MCF 10A (cell line): ENCODE results near the gene DHX36. TPM values are rescaled to one million over a fixed set of nuclear protein-coding genes. Genes with fewer than 3 reads are reported as not detected.

Experiments used
- BruUV-seq: library from RNA; stranded (reverse); fragments of 400-500 nt; replicated peaks from 2 replicates; lab custom pipeline; 2021; lab: Mats Ljungman, UMichigan
- CTCF ChIA-PET: fragments of 300-600 bp; sonication (Branson Sonifier 250); formaldehyde crosslinking; extraction: SDS; loops from one replicate; lab custom pipeline; 2021; ENCODE audit warnings: antibody characterized with exemption, inconsistent platforms; lab: Yijun Ruan, JAX
- POLR2A ChIA-PET: fragments of 300-600, 350-650 bp; sonication (Branson Sonifier 250); formaldehyde crosslinking; extraction: SDS; loops from one replicate; lab custom pipeline; 2020; ENCODE audit warnings: antibody characterized with exemption, inconsistent platforms; lab: Yijun Ruan, JAX
- DNase-seq: peaks from one replicate; pipeline ENCODE4 v3.0.0-alpha.2; 2018; ENCODE audit not compliant: unreplicated experiment
- H3K27ac Mint-ChIP-seq: one replicate; pipeline ENCODE4 v1.8.0; 2022; ENCODE audit warnings: mild to moderate bottlenecking, low read depth, mixed read lengths; ENCODE audit not compliant: unreplicated experiment
- H3K27me3 Mint-ChIP-seq: one replicate; pipeline ENCODE4 v1.8.0; 2022; ENCODE audit warnings: mixed read lengths; ENCODE audit not compliant: insufficient read depth, unreplicated experiment
- H3K36me3 Mint-ChIP-seq: one replicate; pipeline ENCODE4 v1.8.0; 2022; ENCODE audit warnings: mild to moderate bottlenecking, moderate library complexity, mixed read lengths; ENCODE audit not compliant: insufficient read depth, unreplicated experiment
- H3K4me1 Mint-ChIP-seq: one replicate; pipeline ENCODE4 v1.8.0; 2022; ENCODE audit warnings: mixed read lengths; ENCODE audit not compliant: insufficient read depth, unreplicated experiment
- H3K4me3 Mint-ChIP-seq: one replicate; pipeline ENCODE4 v1.8.0; 2022; ENCODE audit warnings: mild to moderate bottlenecking, moderate library complexity, mixed read lengths; ENCODE audit not compliant: unreplicated experiment
- H3K9me3 Mint-ChIP-seq: one replicate; pipeline ENCODE4 v1.8.0; 2022; ENCODE audit warnings: mixed read lengths; ENCODE audit not compliant: unreplicated experiment
- intact Hi-C: fragments of 100-400 bp; cut with micrococcal nuclease; formaldehyde crosslinking; loops from 2 replicates; pipeline ENCODE4 v1.14.1; 2022
- total RNA-seq: library from RNA; stranded (reverse); gene quantifications from 2 replicates; pipeline ENCODE4 v1.2.3, GENCODE V29; 2022
- TF ChIP-seq, protein P1 (sequence below): fragments of 200-600 bp; IDR thresholded peaks from one replicate; pipeline ENCODE4 v1.8.0; 2022; ENCODE audit warnings: antibody characterized with exemption, mild to moderate bottlenecking; ENCODE audit not compliant: unreplicated experiment

The DHX36 gene
- total RNA-seq, 1 experiment from 2014 or later, result 108 TPM

- intact Hi-C loops, result no loop called here
- DNase-seq, result no peak
- H3K27ac Mint-ChIP-seq, result no peak overlapping the region
- peaks cover 67% of the 10 kb centered on the region for H3K36me3 Mint-ChIP-seq
- no peaks in the 10 kb centered on the region for H3K27me3 Mint-ChIP-seq
- no peaks in the 10 kb centered on the region for H3K4me1 Mint-ChIP-seq
- no TSS peak for BruUV-seq
- ChIA-PET CTCF (interaction anchor here (0.6 to 5.6 kb wide), 12 partner anchors 9 to 1089 kb away, joined by 3 to 75 read pairs (median 6); no protein-coding TSS in a partner anchor), POLR2A (interaction anchor here (1.3 kb wide), 1 partner anchor 141 kb away, joined by 3 read pairs; no protein-coding TSS in a partner anchor)
- H3K9me3 Mint-ChIP-seq, result no peaks in the 10 kb centered on the region
- H3K4me3 Mint-ChIP-seq, result no peak overlapping the region
- TF ChIP-seq, protein P1, sequence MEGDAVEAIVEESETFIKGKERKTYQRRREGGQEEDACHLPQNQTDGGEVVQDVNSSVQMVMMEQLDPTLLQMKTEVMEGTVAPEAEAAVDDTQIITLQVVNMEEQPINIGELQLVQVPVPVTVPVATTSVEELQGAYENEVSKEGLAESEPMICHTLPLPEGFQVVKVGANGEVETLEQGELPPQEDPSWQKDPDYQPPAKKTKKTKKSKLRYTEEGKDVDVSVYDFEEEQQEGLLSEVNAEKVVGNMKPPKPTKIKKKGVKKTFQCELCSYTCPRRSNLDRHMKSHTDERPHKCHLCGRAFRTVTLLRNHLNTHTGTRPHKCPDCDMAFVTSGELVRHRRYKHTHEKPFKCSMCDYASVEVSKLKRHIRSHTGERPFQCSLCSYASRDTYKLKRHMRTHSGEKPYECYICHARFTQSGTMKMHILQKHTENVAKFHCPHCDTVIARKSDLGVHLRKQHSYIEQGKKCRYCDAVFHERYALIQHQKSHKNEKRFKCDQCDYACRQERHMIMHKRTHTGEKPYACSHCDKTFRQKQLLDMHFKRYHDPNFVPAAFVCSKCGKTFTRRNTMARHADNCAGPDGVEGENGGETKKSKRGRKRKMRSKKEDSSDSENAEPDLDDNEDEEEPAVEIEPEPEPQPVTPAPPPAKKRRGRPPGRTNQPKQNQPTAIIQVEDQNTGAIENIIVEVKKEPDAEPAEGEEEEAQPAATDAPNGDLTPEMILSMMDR, result no peak
Observed at GRCh38 chr3:154254527-154254926, 69.8 kb downstream of the DHX36 start.

DNA sequence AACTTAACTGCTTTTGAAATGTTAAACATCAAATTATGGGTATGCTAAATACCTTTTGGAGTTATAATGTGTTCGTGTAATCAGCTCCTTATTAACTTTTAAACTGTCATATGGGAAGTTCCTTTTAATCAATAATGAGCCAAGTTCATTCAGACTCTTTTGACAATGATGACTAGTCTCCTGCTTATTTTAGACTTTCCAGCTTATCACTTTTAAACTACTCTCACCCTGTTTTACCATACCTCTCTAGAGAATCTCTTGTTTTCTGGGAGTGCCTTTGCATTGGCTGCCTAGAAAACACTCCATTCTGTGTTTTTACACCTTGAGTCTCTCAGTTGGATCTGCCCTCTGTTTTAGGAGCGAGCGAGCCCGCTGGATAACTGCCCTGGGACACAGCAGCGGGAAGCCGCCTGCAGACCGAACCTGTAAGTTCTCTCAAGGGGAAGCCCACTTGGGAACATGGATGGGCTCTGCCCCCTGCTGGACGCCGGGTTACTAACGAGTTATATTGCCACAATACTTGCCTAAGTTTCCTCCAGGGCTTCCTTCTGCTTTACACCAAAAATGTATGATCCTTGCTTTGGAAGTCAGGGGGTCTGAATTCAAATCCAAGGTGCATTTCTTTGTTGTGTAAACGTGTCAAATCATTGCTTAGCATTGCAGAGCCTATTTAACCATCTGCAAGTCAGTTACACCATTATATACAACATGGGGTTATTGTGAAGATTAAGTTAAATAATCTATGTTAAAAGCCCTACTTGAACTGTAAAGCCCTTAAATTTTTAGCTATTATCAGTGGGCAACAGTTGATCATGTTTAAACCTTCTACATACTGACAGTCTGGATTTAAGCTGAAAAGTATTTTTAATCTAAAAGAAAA, 71.3 kb downstream of the DHX36 start:
- Mint-ChIP-seq H3K36me3 (peaks cover 55% of the 10 kb centered on the region), H3K4me3 (no peak overlapping the region), H3K9me3 (no peaks in the 10 kb centered on the region), H3K4me1 (no peaks in the 10 kb centered on the region), H3K27me3 (no peaks in the 10 kb centered on the region), H3K27ac (no peak overlapping the region)
- CTCF ChIA-PET, result interaction anchor here (0.6 to 5.6 kb wide), 55 partner anchors 9 to 1585 kb away, joined by 3 to 75 read pairs (median 4); partner anchors contain the start of gene ARHGEF26
- BruUV-seq, result no TSS peak
- intact Hi-C loops, result loop anchor here (1.0 kb wide), 2 partner anchors 157 to 213 kb away; no protein-coding TSS in a partner anchor
- TF ChIP-seq, protein P1, result peak; percentile 83
- peak; percentile 88 for DNase-seq
- POLR2A ChIA-PET, result interaction anchor here (0.8 to 1.3 kb wide), 4 partner anchors 10 to 141 kb away, joined by 3 read pairs; partner anchors contain the start of gene ARHGEF26

- Mint-ChIP-seq H3K36me3 (peaks cover 46% of the 10 kb centered on the region), H3K27me3 (no peaks in the 10 kb centered on the region), H3K9me3 (no peaks in the 10 kb centered on the region), H3K4me1 (no peaks in the 10 kb centered on the region), H3K4me3 (no peak overlapping the region), H3K27ac (no peak overlapping the region)
- intact Hi-C loops, result no loop called here
- TF ChIP-seq, protein P1, result no peak
- no peak for DNase-seq
- POLR2A ChIA-PET, result no interaction called here
- BruUV-seq, result no TSS peak
- CTCF ChIA-PET, result interaction anchor here (0.7 to 1.7 kb wide), 4 partner anchors 63 to 984 kb away, joined by 3 to 9 read pairs (median 4); no protein-coding TSS in a partner anchor
Observed at GRCh38 chr3:154251610-154252009, 72.7 kb downstream of the DHX36 start.

- Mint-ChIP-seq H3K27ac (no peak overlapping the region), H3K4me3 (no peak overlapping the region), H3K9me3 (no peaks in the 10 kb centered on the region), H3K27me3 (no peaks in the 10 kb centered on the region), H3K4me1 (peaks cover 5% of the 10 kb centered on the region), H3K36me3 (peaks cover 33% of the 10 kb centered on the region)
- TF ChIP-seq, protein P1, result no peak
- BruUV-seq, result no TSS peak
- ChIA-PET CTCF (no interaction called here), POLR2A (no interaction called here)
- no peak for DNase-seq
- intact Hi-C loops, result no loop called here
Observed at GRCh38 chr3:154250291-154250690, 74.0 kb downstream of the DHX36 start.
